OCI-LY7 (cell line): ENCODE data around the gene ISM1.

Experiments
- EZH2phosphoT487 ChIP-seq: fragments of 200-600 bp; sonication (generic); IDR thresholded peaks from 2 replicates; pipeline ENCODE4 v1.6.1; 2018; ENCODE audit warnings: low read depth, borderline replicate concordance, mild to moderate bottlenecking, mixed run types, antibody characterized with exemption, low read length, moderate library complexity, mixed read lengths
- TF ChIP-seq, protein P1 (sequence below): fragments of 200-600 bp; sonication (generic); conservative IDR thresholded peaks from 2 replicates; pipeline ENCODE4 v1.5.1; 2014; ENCODE audit warnings: mild to moderate bottlenecking, antibody characterized with exemption, low read length, moderate library complexity, mixed read lengths

DNA sequence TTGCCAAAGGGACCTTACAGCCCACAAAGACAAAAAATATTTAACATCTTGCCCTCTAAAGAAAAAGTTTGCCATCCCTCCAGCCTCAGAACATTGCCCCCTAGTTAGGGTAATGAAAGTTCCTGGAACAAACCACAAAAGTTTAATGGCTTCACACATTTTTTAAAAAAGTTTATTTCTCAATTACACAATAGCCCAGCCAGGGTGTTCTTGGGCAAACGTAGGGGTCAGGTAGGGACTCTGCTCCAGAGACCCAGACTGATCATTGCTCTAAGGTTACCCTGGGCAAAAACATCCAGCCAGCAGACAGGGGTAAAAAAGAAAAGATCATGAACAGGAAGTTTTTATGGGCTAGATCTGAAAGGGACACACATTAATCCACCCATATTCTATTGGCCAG, 4.5 kb upstream of the ISM1 start:
- TF ChIP-seq, protein P1, sequence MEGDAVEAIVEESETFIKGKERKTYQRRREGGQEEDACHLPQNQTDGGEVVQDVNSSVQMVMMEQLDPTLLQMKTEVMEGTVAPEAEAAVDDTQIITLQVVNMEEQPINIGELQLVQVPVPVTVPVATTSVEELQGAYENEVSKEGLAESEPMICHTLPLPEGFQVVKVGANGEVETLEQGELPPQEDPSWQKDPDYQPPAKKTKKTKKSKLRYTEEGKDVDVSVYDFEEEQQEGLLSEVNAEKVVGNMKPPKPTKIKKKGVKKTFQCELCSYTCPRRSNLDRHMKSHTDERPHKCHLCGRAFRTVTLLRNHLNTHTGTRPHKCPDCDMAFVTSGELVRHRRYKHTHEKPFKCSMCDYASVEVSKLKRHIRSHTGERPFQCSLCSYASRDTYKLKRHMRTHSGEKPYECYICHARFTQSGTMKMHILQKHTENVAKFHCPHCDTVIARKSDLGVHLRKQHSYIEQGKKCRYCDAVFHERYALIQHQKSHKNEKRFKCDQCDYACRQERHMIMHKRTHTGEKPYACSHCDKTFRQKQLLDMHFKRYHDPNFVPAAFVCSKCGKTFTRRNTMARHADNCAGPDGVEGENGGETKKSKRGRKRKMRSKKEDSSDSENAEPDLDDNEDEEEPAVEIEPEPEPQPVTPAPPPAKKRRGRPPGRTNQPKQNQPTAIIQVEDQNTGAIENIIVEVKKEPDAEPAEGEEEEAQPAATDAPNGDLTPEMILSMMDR, result no peak
- no peak for TF ChIP-seq EZH2phosphoT487
